GM23338 (cell line): ENCODE measurements around the gene JPH3. TPM values are rescaled to one million over a fixed set of nuclear protein-coding genes. Genes with fewer than 3 reads are reported as not detected.

Experiments used
- ATAC-seq: fragments of 200-7000 bp; cut with Tn5 transposase; 3 replicates; pipeline ENCODE4 v1.9.1; 2020
- DNase-seq: peaks from one replicate; pipeline ENCODE4 v3.0.0-alpha.2; 2015; ENCODE audit warnings: low spot score
- H2AFZ ChIP-seq: fragments of 200-600 bp; sonication (generic); 2 replicates; pipeline ENCODE4 v1.8.0; 2016; ENCODE audit warnings: antibody characterized with exemption, mild to moderate bottlenecking, moderate library complexity
- H3F3A ChIP-seq: fragments of 200-600 bp; sonication (generic); replicated peaks from 2 replicates; pipeline ENCODE4 v1.8.0; 2017; ENCODE audit warnings: antibody characterized with exemption, mixed run types, low read depth
- H3K27ac ChIP-seq: fragments of 200-600 bp; sonication (generic); 2 replicates; pipeline ENCODE4 v1.6.1; 2016; ENCODE audit warnings: low read depth
- H3K27me3 ChIP-seq: fragments of 200-600 bp; sonication (generic); 2 replicates; pipeline ENCODE4 v1.8.0; 2016; ENCODE audit warnings: mild to moderate bottlenecking, mixed run types, moderate library complexity; ENCODE audit not compliant: insufficient read depth
- H3K36me3 ChIP-seq: fragments of 200-600 bp; sonication (generic); 2 replicates; pipeline ENCODE4 v1.8.0; 2016; ENCODE audit warnings: mild to moderate bottlenecking; ENCODE audit not compliant: insufficient read depth
- H3K4me1 ChIP-seq: fragments of 200-600 bp; sonication (generic); 2 replicates; pipeline ENCODE4 v1.8.0; 2016; ENCODE audit warnings: mild to moderate bottlenecking, moderate library complexity; ENCODE audit not compliant: insufficient read depth
- H3K4me2 ChIP-seq: fragments of 200-600 bp; sonication (generic); 2 replicates; pipeline ENCODE4 v1.7.1; 2017; ENCODE audit warnings: mixed run types
- H3K4me3 ChIP-seq: fragments of 200-600 bp; sonication (generic); 2 replicates; pipeline ENCODE4 v1.6.1; 2016; ENCODE audit warnings: mixed run types
- H3K79me2 ChIP-seq: fragments of 200-600 bp; sonication (generic); replicated peaks from 2 replicates; pipeline ENCODE4 v1.8.0; 2017; ENCODE audit warnings: mild to moderate bottlenecking; ENCODE audit not compliant: insufficient read depth
- H3K9me2 ChIP-seq: fragments of 200-600 bp; sonication (generic); 2 replicates; pipeline ENCODE4 v1.8.0; 2017; ENCODE audit not compliant: insufficient read depth
- H4K20me1 ChIP-seq: fragments of 200-600 bp; sonication (generic); replicated peaks from 2 replicates; pipeline ENCODE4 v1.8.0; 2017; ENCODE audit warnings: mild to moderate bottlenecking; ENCODE audit not compliant: insufficient read depth
- H3K27ac Mint-ChIP-seq: 2 replicates; pipeline ENCODE4 v1.8.0; 2020; ENCODE audit warnings: inconsistent platforms, mild to moderate bottlenecking, moderate library complexity, mixed read lengths
- H3K27me3 Mint-ChIP-seq: 3 replicates; pipeline ENCODE4 v1.8.0; 2022; ENCODE audit warnings: low read depth, mild to moderate bottlenecking, moderate library complexity, mixed read lengths, inconsistent platforms; ENCODE audit not compliant: insufficient read depth, poor library complexity
- H3K36me3 Mint-ChIP-seq: 3 replicates; pipeline ENCODE4 v1.8.0; 2021; ENCODE audit warnings: low read depth, mild to moderate bottlenecking, inconsistent platforms, moderate library complexity, mixed read lengths
- H3K4me1 Mint-ChIP-seq: 3 replicates; pipeline ENCODE4 v1.8.0; 2020; ENCODE audit warnings: mild to moderate bottlenecking, inconsistent platforms, mixed read lengths
- H3K4me3 Mint-ChIP-seq: 3 replicates; pipeline ENCODE4 v1.8.0; 2021; ENCODE audit warnings: moderate library complexity, mild to moderate bottlenecking, inconsistent platforms, mixed read lengths
- H3K9me3 Mint-ChIP-seq: 3 replicates; pipeline ENCODE4 v1.8.0; 2020; ENCODE audit warnings: moderate library complexity, mild to moderate bottlenecking, inconsistent platforms, mixed read lengths
- CREB1 ChIP-seq: fragments of 250-450 bp; sonication (Bioruptor Pico); IDR thresholded peaks from 2 replicates; pipeline ENCODE4 v1.5.0; 2020; ENCODE audit warnings: low read depth, mild to moderate bottlenecking, moderate library complexity
- EZH2 ChIP-seq: fragments of 200-600 bp; sonication (generic); IDR thresholded peaks from one replicate; pipeline ENCODE4 v1.8.0; 2017; ENCODE audit warnings: antibody characterized with exemption, mild to moderate bottlenecking, low read depth; ENCODE audit not compliant: unreplicated experiment
- JUNB ChIP-seq: IDR thresholded peaks from one replicate; pipeline ENCODE4 v1.6.1; 2016; ENCODE audit warnings: antibody characterized with exemption; ENCODE audit not compliant: unreplicated experiment
- STAT1 ChIP-seq: IDR thresholded peaks from one replicate; pipeline ENCODE4 v1.6.1; 2016; ENCODE audit warnings: antibody characterized with exemption; ENCODE audit not compliant: unreplicated experiment
- ZNF114 ChIP-seq: fragments of 250-450 bp; sonication (Bioruptor Pico); IDR thresholded peaks from 2 replicates; pipeline ENCODE4 v1.5.0; 2020; ENCODE audit warnings: mild to moderate bottlenecking, moderate library complexity
- polyA plus RNA-seq: library from polyadenylated mRNA; unstranded; fragments of >200 nt; fragmentation: Nextera tagmentation; extraction: Ambion mirVana; gene quantifications from 2 replicates; pipeline ENCODE4 v1.2.1, GENCODE V29; 2016
- total RNA-seq: library from RNA; depleted of rRNA; stranded (reverse); fragments of >200 nt; shearing (Covaris generic); gene quantifications from 2 replicates; pipeline ENCODE4 v1.2.3, GENCODE V29; 2014
- TF ChIP-seq, protein P1 (sequence below): IDR thresholded peaks from 2 replicates; pipeline ENCODE4 v1.6.1; 2016; ENCODE audit warnings: antibody characterized with exemption
- TF ChIP-seq, protein P2 (sequence below): IDR thresholded peaks from one replicate; pipeline ENCODE4 v1.6.1; 2018; ENCODE audit warnings: antibody characterized with exemption; ENCODE audit not compliant: unreplicated experiment
- TF ChIP-seq, protein P3 (sequence below): fragments of 250-450 bp; sonication (Bioruptor Pico); IDR thresholded peaks from 2 replicates; pipeline ENCODE4 v1.5.0; 2020; ENCODE audit warnings: mild to moderate bottlenecking, moderate library complexity

The JPH3 gene
- total and polyA plus RNA-seq, 2 experiments from 2014 or later: 8.4 to 38.3 TPM

- Histone ChIP-seq H3F3A (0 out of 2 replicates have a peak, but pooled peaks cover 3% of the 10 kb centered on the region), H3K9me2 (peaks cover 12% of the 10 kb centered on the region; the same call in 1 of the 2 replicates), H4K20me1 (no peaks in the 10 kb centered on the region), H3K27me3 (no peaks in the 10 kb centered on the region), H3K4me1 (no peaks in the 10 kb centered on the region), H3K36me3 (no peaks in the 10 kb centered on the region), H2AFZ (no peak overlapping the region), H3K4me3 (no peak overlapping the region), H3K4me2 (no peak overlapping the region), H3K27ac (no peak overlapping the region), H3K79me2 (no peaks in the 10 kb centered on the region)
- ATAC-seq (0 out of 3 replicates have a peak, but pooled peaks have one; percentile 20), DNase-seq (no peak)
- H3K27me3 Mint-ChIP-seq: peaks cover 9% of the 10 kb centered on the region
- H3K4me3 Mint-ChIP-seq: no peak overlapping the region
- H3K9me3 Mint-ChIP-seq: no peaks in the 10 kb centered on the region
- no peak for TF ChIP-seq CREB1 (CRISPR knock-in tag)
- TF ChIP-seq, protein P1, sequence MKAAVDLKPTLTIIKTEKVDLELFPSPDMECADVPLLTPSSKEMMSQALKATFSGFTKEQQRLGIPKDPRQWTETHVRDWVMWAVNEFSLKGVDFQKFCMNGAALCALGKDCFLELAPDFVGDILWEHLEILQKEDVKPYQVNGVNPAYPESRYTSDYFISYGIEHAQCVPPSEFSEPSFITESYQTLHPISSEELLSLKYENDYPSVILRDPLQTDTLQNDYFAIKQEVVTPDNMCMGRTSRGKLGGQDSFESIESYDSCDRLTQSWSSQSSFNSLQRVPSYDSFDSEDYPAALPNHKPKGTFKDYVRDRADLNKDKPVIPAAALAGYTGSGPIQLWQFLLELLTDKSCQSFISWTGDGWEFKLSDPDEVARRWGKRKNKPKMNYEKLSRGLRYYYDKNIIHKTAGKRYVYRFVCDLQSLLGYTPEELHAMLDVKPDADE: no peak
- no peaks in the 10 kb centered on the region for H3K36me3 Mint-ChIP-seq
- H3K4me1 Mint-ChIP-seq: peaks cover 7% of the 10 kb centered on the region; the same call in 2 of the 3 replicates
- H3K27ac Mint-ChIP-seq: no peak overlapping the region
Observed at GRCh38 chr16:87593710-87594258, 8.5 kb upstream of the JPH3 start.

GRCh38 chr16:87595712-87596111, 6.6 kb upstream of the JPH3 start:
- DNase-seq: no peak
- no peak for TF ChIP-seq JUNB
- TF ChIP-seq EZH2: no peak
- TF ChIP-seq STAT1: no peak
- TF ChIP-seq, protein P2, sequence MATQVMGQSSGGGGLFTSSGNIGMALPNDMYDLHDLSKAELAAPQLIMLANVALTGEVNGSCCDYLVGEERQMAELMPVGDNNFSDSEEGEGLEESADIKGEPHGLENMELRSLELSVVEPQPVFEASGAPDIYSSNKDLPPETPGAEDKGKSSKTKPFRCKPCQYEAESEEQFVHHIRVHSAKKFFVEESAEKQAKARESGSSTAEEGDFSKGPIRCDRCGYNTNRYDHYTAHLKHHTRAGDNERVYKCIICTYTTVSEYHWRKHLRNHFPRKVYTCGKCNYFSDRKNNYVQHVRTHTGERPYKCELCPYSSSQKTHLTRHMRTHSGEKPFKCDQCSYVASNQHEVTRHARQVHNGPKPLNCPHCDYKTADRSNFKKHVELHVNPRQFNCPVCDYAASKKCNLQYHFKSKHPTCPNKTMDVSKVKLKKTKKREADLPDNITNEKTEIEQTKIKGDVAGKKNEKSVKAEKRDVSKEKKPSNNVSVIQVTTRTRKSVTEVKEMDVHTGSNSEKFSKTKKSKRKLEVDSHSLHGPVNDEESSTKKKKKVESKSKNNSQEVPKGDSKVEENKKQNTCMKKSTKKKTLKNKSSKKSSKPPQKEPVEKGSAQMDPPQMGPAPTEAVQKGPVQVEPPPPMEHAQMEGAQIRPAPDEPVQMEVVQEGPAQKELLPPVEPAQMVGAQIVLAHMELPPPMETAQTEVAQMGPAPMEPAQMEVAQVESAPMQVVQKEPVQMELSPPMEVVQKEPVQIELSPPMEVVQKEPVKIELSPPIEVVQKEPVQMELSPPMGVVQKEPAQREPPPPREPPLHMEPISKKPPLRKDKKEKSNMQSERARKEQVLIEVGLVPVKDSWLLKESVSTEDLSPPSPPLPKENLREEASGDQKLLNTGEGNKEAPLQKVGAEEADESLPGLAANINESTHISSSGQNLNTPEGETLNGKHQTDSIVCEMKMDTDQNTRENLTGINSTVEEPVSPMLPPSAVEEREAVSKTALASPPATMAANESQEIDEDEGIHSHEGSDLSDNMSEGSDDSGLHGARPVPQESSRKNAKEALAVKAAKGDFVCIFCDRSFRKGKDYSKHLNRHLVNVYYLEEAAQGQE: no peak
- TF ChIP-seq, protein P3, sequence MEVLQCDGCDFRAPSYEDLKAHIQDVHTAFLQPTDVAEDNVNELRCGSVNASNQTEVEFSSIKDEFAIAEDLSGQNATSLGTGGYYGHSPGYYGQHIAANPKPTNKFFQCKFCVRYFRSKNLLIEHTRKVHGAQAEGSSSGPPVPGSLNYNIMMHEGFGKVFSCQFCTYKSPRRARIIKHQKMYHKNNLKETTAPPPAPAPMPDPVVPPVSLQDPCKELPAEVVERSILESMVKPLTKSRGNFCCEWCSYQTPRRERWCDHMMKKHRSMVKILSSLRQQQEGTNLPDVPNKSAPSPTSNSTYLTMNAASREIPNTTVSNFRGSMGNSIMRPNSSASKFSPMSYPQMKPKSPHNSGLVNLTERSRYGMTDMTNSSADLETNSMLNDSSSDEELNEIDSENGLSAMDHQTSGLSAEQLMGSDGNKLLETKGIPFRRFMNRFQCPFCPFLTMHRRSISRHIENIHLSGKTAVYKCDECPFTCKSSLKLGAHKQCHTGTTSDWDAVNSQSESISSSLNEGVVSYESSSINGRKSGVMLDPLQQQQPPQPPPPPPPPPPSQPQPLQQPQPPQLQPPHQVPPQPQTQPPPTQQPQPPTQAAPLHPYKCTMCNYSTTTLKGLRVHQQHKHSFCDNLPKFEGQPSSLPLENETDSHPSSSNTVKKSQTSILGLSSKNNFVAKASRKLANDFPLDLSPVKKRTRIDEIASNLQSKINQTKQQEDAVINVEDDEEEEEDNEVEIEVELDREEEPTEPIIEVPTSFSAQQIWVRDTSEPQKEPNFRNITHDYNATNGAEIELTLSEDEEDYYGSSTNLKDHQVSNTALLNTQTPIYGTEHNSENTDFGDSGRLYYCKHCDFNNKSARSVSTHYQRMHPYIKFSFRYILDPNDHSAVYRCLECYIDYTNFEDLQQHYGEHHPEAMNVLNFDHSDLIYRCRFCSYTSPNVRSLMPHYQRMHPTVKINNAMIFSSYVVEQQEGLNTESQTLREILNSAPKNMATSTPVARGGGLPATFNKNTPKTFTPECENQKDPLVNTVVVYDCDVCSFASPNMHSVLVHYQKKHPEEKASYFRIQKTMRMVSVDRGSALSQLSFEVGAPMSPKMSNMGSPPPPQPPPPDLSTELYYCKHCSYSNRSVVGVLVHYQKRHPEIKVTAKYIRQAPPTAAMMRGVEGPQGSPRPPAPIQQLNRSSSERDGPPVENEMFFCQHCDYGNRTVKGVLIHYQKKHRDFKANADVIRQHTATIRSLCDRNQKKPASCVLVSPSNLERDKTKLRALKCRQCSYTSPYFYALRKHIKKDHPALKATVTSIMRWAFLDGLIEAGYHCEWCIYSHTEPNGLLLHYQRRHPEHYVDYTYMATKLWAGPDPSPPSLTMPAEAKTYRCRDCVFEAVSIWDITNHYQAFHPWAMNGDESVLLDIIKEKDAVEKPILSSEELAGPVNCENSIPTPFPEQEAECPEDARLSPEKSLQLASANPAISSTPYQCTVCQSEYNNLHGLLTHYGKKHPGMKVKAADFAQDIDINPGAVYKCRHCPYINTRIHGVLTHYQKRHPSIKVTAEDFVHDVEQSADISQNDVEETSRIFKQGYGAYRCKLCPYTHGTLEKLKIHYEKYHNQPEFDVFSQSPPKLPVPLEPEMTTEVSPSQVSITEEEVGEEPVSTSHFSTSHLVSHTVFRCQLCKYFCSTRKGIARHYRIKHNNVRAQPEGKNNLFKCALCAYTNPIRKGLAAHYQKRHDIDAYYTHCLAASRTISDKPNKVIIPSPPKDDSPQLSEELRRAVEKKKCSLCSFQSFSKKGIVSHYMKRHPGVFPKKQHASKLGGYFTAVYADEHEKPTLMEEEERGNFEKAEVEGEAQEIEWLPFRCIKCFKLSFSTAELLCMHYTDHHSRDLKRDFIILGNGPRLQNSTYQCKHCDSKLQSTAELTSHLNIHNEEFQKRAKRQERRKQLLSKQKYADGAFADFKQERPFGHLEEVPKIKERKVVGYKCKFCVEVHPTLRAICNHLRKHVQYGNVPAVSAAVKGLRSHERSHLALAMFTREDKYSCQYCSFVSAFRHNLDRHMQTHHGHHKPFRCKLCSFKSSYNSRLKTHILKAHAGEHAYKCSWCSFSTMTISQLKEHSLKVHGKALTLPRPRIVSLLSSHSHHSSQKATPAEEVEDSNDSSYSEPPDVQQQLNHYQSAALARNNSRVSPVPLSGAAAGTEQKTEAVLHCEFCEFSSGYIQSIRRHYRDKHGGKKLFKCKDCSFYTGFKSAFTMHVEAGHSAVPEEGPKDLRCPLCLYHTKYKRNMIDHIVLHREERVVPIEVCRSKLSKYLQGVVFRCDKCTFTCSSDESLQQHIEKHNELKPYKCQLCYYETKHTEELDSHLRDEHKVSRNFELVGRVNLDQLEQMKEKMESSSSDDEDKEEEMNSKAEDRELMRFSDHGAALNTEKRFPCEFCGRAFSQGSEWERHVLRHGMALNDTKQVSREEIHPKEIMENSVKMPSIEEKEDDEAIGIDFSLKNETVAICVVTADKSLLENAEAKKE (CRISPR knock-in tag): no peak
- TF ChIP-seq CREB1 (CRISPR knock-in tag): no peak
- TF ChIP-seq, protein P1: no peak
- no peak for TF ChIP-seq ZNF114 (CRISPR knock-in tag)

More at GRCh38 chr16:87595712-87596111, 6.6 kb upstream of the JPH3 start:
- Mint-ChIP-seq H3K4me3 (no peak overlapping the region), H3K27ac (no peak overlapping the region), H3K4me1 (peaks cover 8% of the 10 kb centered on the region), H3K9me3 (no peaks in the 10 kb centered on the region), H3K36me3 (no peaks in the 10 kb centered on the region; the same call in 2 of the 3 replicates), H3K27me3 (peaks cover 14% of the 10 kb centered on the region)
- Histone ChIP-seq H3K27ac (no peak overlapping the region), H3K4me1 (peaks cover 2% of the 10 kb centered on the region), H3K4me2 (no peak overlapping the region), H3K27me3 (no peaks in the 10 kb centered on the region), H3K4me3 (no peak overlapping the region), H3K9me2 (peaks cover 12% of the 10 kb centered on the region; the same call in 1 of the 2 replicates), H3K36me3 (no peaks in the 10 kb centered on the region), H2AFZ (no peak overlapping the region), H3K79me2 (no peaks in the 10 kb centered on the region), H3F3A (no peaks in the 10 kb centered on the region), H4K20me1 (no peaks in the 10 kb centered on the region)
- ATAC-seq: no peak
